SH-SY5Y (cell line): ENCODE measurements around the gene PPFIBP2.

Source experiments
- GATA2 ChIP-seq: IDR thresholded peaks from 2 replicates; pipeline ENCODE4 v1.6.1; 2011; ENCODE audit warnings: mild to moderate bottlenecking, low read depth, low read length
- GATA3 ChIP-seq: IDR thresholded peaks from 2 replicates; pipeline ENCODE4 v1.6.1; 2011; ENCODE audit warnings: low read depth, mild to moderate bottlenecking, low read length, moderate library complexity

DNA sequence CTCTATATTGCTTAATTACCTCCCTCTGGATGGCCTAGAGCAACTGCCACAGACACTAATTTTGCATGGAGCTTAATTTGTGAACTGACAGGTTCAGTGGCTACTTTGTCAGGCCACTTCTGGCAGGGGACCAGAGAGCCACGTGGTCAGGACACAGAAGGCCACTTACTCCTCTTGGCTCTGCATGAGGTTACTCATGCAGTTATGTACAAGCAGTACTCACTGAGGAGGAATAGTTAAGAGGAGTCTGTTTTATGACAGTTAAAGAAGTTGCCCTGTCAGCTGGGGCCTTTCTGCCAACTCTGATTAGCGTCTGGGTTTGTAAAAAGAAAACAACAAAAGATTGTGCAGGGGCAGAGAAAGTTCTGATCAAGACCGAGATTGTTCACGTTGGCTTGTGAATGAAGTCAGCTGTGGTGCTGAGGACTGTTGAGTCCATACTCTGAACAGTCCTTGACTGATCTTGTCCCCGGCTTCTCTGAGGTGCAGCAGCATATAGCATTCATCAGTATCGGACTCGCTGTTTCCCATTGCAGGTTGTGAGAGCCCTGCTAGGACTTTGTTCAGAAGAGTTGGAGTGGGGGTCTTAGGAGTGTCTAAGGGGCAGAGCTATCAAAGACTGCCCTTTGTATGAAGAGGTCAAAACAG lies 41.4 kb downstream of the PPFIBP2 start:
- no peak for TF ChIP-seq GATA2
- no peak for TF ChIP-seq GATA3
